GM21515 (cell line): ENCODE results near the gene SPATA24.
"Not testable (repeated sequence)": the region's sequence is repeated elsewhere in the genome, so short reads cannot be mapped to it uniquely, and the experiment has no call there.

Experiments
- ATAC-seq: cut with Tn5 transposase; IDR thresholded peaks from one replicate; pipeline ENCODE4 v1.9.1; 2021; ENCODE audit not compliant: unreplicated experiment

SPATA24 gene

GRCh38 chr5:139355900-139356299, 48.0 kb downstream of the SPATA24 start:
- ATAC-seq = not testable (repeated sequence)

- no peak for ATAC-seq
Measured at GRCh38 chr5:139354186-139354585, 49.7 kb downstream of the SPATA24 start.

- ATAC-seq = not testable (repeated sequence)
Measured at GRCh38 chr5:139347863-139348262, 56.0 kb downstream of the SPATA24 start.
